ENCODE data around the gene EHD4. TPM values are rescaled to one million over a fixed set of nuclear protein-coding genes. Genes with fewer than 3 reads are reported as not detected.

Gene EHD4
- total and polyA plus RNA-seq, 9 of the 15 experiments (the other 6 are each of a cell fraction or from before 2014, with no cell fraction given): 0.89 to 10.3 (median 6.4) TPM

DNA sequence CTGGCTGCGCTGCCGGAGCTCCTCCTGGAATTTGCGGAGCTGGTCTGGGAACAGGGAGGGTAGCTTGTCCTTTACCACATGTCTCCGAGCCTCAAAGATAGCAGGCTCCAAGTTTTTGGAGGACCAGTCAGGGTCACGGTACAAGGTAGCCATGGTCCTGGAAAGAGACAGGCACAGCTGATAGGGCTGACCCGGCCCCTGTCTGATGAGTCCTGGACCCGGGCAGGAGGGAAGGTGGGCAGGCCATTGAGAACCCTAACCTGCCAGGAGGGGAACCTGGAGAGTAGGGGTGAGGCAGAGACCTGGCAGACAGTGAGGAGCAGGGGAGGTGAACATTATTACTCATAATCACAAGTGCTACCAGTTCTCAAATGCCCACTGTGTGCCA, 20.4 kb upstream of the EHD4 start:
- Histone ChIP-seq H3K4me2 (ENCODE audit: insufficient read depth, low read length) (no peak overlapping the region), H3K27ac (ENCODE audit: extremely low read depth, low read depth, low read length) (no peak overlapping the region), H3K9ac (ENCODE audit: insufficient read depth in 1 of 2, low read depth in 2 of 2, low read length in 2 of 2) (no peak overlapping the region), H3K27me3 (ENCODE audit: control insufficient read depth in 2 of 2, insufficient read depth in 2 of 2, low read length in 2 of 2) (peaks cover 36 to 73% of the 10 kb centered on the region in 2 experiments; a peak in 4 of 5 replicates), H3K36me3 (ENCODE audit: control insufficient read depth, insufficient read depth, low read length) (no peaks in the 10 kb centered on the region), H3K4me3 (no peak overlapping the region), H3K9me3 (replicated peaks; ENCODE audit: control insufficient read depth, insufficient read depth, low read depth, low read length) (no peaks in the 10 kb centered on the region), H3K4me1 (replicated peaks in 1 of 2; ENCODE audit: control insufficient read depth in 2 of 2, insufficient read depth in 2 of 2, low read length in 2 of 2) (peaks cover 0 to 5% of the 10 kb centered on the region in 2 experiments; a peak in 1 of 5 replicates), H3K79me2 (ENCODE audit: control insufficient read depth, insufficient read depth, low read length) (no peaks in the 10 kb centered on the region), H4K20me1 (replicated peaks; ENCODE audit: control insufficient read depth, insufficient read depth, low read length) (peaks cover 11% of the 10 kb centered on the region; the same call in 1 of the 2 replicates), H3K9me1 (ENCODE audit: control insufficient read depth, insufficient read depth, low read length) (no peaks in the 10 kb centered on the region), H2AFZ (ENCODE audit: low read depth, low read length) (no peak overlapping the region)
- POLR2A ChIA-PET: interaction anchor here (0.6 to 1.5 kb wide), 3 partner anchors 13 to 37 kb away, joined by 3 to 7 read pairs (median 6); no protein-coding TSS in a partner anchor
- CTCF ChIA-PET (ENCODE audit: low intra/inter-chr PET ratio): interaction anchor here (0.5 to 1.4 kb wide), 2 partner anchors 89 to 145 kb away, joined by 3 read pairs; no protein-coding TSS in a partner anchor
- intact Hi-C loops (cut with micrococcal nuclease): no loop called here
- BruUV-seq (replicated peaks): no TSS peak
- FAIRE-seq: no peak
- TF ChIP-seq LCOR (CRISPR knock-in tag; IDR thresholded peaks at IDR 0.05): no peak
- no peak for TF ChIP-seq ZNF586 (CRISPR knock-in tag; conservative IDR thresholded peaks at IDR 0.05)
- no peak for TF ChIP-seq IRF2 (CRISPR knock-in tag; IDR thresholded peaks at IDR 0.05)
- TF ChIP-seq NFATC3 (IDR thresholded peaks at IDR 0.05): no peak
- TF ChIP-seq ADNP (tag; IDR thresholded peaks at IDR 0.05): no peak
- TF ChIP-seq SAP30 (IDR thresholded peaks at IDR 0.05; ENCODE audit: borderline replicate concordance, insufficient read depth, low read depth, low read length, poor library complexity, severe bottlenecking): no peak
- TF ChIP-seq FOSL1 (tag; conservative IDR thresholded peaks at IDR 0.05): no peak
- no peak for TF ChIP-seq ZNF253 (CRISPR knock-in tag; conservative IDR thresholded peaks at IDR 0.05)
- TF ChIP-seq CBX1 (IDR thresholded peaks at IDR 0.05; ENCODE audit: low read depth): no peak
- TF ChIP-seq, protein P1, sequence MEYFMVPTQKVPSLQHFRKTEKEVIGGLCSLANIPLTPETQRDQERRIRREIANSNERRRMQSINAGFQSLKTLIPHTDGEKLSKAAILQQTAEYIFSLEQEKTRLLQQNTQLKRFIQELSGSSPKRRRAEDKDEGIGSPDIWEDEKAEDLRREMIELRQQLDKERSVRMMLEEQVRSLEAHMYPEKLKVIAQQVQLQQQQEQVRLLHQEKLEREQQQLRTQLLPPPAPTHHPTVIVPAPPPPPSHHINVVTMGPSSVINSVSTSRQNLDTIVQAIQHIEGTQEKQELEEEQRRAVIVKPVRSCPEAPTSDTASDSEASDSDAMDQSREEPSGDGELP (CRISPR knock-in tag; IDR thresholded peaks at IDR 0.05; ENCODE audit: borderline replicate concordance): no peak
- no peak for TF ChIP-seq NFIX (CRISPR knock-in tag; IDR thresholded peaks at IDR 0.05; ENCODE audit: low read depth)
- TF ChIP-seq, protein P2, sequence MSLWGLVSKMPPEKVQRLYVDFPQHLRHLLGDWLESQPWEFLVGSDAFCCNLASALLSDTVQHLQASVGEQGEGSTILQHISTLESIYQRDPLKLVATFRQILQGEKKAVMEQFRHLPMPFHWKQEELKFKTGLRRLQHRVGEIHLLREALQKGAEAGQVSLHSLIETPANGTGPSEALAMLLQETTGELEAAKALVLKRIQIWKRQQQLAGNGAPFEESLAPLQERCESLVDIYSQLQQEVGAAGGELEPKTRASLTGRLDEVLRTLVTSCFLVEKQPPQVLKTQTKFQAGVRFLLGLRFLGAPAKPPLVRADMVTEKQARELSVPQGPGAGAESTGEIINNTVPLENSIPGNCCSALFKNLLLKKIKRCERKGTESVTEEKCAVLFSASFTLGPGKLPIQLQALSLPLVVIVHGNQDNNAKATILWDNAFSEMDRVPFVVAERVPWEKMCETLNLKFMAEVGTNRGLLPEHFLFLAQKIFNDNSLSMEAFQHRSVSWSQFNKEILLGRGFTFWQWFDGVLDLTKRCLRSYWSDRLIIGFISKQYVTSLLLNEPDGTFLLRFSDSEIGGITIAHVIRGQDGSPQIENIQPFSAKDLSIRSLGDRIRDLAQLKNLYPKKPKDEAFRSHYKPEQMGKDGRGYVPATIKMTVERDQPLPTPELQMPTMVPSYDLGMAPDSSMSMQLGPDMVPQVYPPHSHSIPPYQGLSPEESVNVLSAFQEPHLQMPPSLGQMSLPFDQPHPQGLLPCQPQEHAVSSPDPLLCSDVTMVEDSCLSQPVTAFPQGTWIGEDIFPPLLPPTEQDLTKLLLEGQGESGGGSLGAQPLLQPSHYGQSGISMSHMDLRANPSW (CRISPR knock-in tag; IDR thresholded peaks at IDR 0.05): no peak
- TF ChIP-seq ESRRA (IDR thresholded peaks at IDR 0.05; ENCODE audit: borderline replicate concordance, low read depth): no peak
- in situ Hi-C loops (cut with MboI): loop anchor here (5.0 kb wide), 1 partner anchor 65 kb away; no protein-coding TSS in a partner anchor
- 2% methylated on average over 7 of the region's 7 CpGs for WGBS (ENCODE audit: insufficient coverage, low coverage, missing lambda C conversion rate)
- no peak for ATAC-seq
- DNase-seq (ENCODE audit: extremely low read depth in 1 of 4, low spot score in 3 of 4): no peak

Measured in K562 (cell line).